Endothelial cell of umbilical vein (primary cell): ENCODE data around the gene SKAP1. TPM values are rescaled to one million over a fixed set of nuclear protein-coding genes. Genes with fewer than 3 reads are reported as not detected.

Experiments used
- BruUV-seq: library from RNA; stranded (reverse); fragments of 400-500 nt; replicated peaks from 2 replicates; lab custom pipeline; 2021; lab: Mats Ljungman, UMichigan
- CTCF ChIA-PET: fragments of 300-600, 350-600 bp; sonication (Branson Sonifier 250); formaldehyde crosslinking; loops from one replicate; lab custom pipeline; 2021; ENCODE audit warnings: antibody characterized with exemption, inconsistent platforms; lab: Charles Lee
- POLR2A ChIA-PET: fragments of 300-600, 350-600 bp; sonication (Branson Sonifier 250); formaldehyde crosslinking; loops from one replicate; lab custom pipeline; 2021; ENCODE audit warnings: antibody characterized with exemption, inconsistent platforms; lab: Charles Lee
- DNase-seq: peaks from one replicate; pipeline ENCODE4 v3.0.0-alpha.2; 2011; ENCODE audit warnings: low read depth, low spot score
- FAIRE-seq: peaks from 2 replicates; lab custom pipeline; 2011; peaks lifted over from hg19 to GRCh38; lab: Jason Lieb, UNC
- H2AFZ ChIP-seq: 2 replicates; pipeline ENCODE4 v1.6.0; 2012; ENCODE audit warnings: low read depth, low read length, control low read depth, inconsistent platforms
- H3K27ac ChIP-seq: 2 replicates; pipeline ENCODE4 v1.5.1; 2011; ENCODE audit warnings: low read depth, mild to moderate bottlenecking, control low read depth, low read length, moderate library complexity; ENCODE audit not compliant: insufficient read depth
- H3K27me3 ChIP-seq, 2 experiments: 2 replicates each; pipeline versions ENCODE4 v1.6.0 to v1.6.1; 2011; ENCODE audit warnings: low read length in 2 of 2, mixed read lengths in 1 of 2; ENCODE audit not compliant: control insufficient read depth in 2 of 2, insufficient read depth in 2 of 2
- H3K36me3 ChIP-seq, 2 experiments: 2 replicates in 1 of 2; 3 replicates in 1 of 2; pipeline ENCODE4 v1.5.1; 2011; ENCODE audit warnings: low read length in 2 of 2, mild to moderate bottlenecking in 1 of 2, moderate library complexity in 1 of 2; ENCODE audit not compliant: control insufficient read depth in 2 of 2, insufficient read depth in 2 of 2; ENCODE audit errors: extremely low read depth in 1 of 2
- H3K4me1 ChIP-seq: 3 replicates; pipeline ENCODE4 v1.5.1; 2011; ENCODE audit warnings: mild to moderate bottlenecking, low read length; ENCODE audit not compliant: control insufficient read depth, insufficient read depth; ENCODE audit errors: extremely low read depth
- H3K4me2 ChIP-seq: 2 replicates; pipeline ENCODE4 v1.6.1; 2011; ENCODE audit warnings: low read length, control low read depth, mixed read lengths; ENCODE audit not compliant: insufficient read depth
- H3K4me3 ChIP-seq, 3 experiments: fragments of 200-600 bp in 1 of 3; sonication (generic), shearing (Covaris generic) in 1 of 3; replicated peaks in 1 of 3; 2 replicates each; pipeline ENCODE4 v1.5.1; 2011 to 2016; ENCODE audit warnings: control low read depth in 3 of 3, low read length in 3 of 3, mild to moderate bottlenecking in 2 of 3, inconsistent platforms in 1 of 3, low read depth in 1 of 3, moderate library complexity in 1 of 3; ENCODE audit not compliant: insufficient read depth in 1 of 3
- H3K79me2 ChIP-seq: 2 replicates; pipeline ENCODE4 v1.6.0; 2012; ENCODE audit warnings: low read length, inconsistent platforms; ENCODE audit not compliant: control insufficient read depth, insufficient read depth
- H3K9ac ChIP-seq: replicated peaks from 2 replicates; pipeline ENCODE3; 2011; ENCODE audit warnings: low read length, control low read depth; ENCODE audit not compliant: insufficient read depth; ENCODE audit errors: extremely low read depth
- H3K9me1 ChIP-seq: replicated peaks from 3 replicates; pipeline ENCODE4 v1.6.0; 2011; ENCODE audit warnings: mild to moderate bottlenecking, low read length; ENCODE audit not compliant: control insufficient read depth, insufficient read depth; ENCODE audit errors: extremely low read depth
- H3K9me3 ChIP-seq: replicated peaks from 2 replicates; pipeline ENCODE4 v1.5.1; 2012; ENCODE audit warnings: low read length, inconsistent platforms; ENCODE audit not compliant: control insufficient read depth, insufficient read depth
- H4K20me1 ChIP-seq: replicated peaks from 2 replicates; pipeline ENCODE3; 2011; ENCODE audit warnings: mild to moderate bottlenecking, low read length; ENCODE audit not compliant: control insufficient read depth, insufficient read depth; ENCODE audit errors: extremely low read depth
- CTCF ChIP-seq, 2 donors: IDR thresholded peaks; 1 replicate in 1 of 2; 2 replicates in 1 of 2; pipeline ENCODE4 v1.5.1; 2011; ENCODE audit warnings: low read length in 2 of 2, mild to moderate bottlenecking in 2 of 2, moderate library complexity in 2 of 2, control low read depth in 1 of 2, inconsistent platforms in 1 of 2, low read depth in 1 of 2; ENCODE audit not compliant: insufficient read depth in 1 of 2; ENCODE audit errors: extremely low read depth in 1 of 2
- EZH2 ChIP-seq: IDR thresholded peaks from 2 replicates; pipeline ENCODE4 v1.6.1; 2012; ENCODE audit warnings: borderline replicate concordance, low read depth, mild to moderate bottlenecking, moderate library complexity, low read length, inconsistent platforms; ENCODE audit not compliant: severe bottlenecking
- FOS ChIP-seq: IDR thresholded peaks from 2 replicates; pipeline ENCODE4 v1.6.1; 2011; ENCODE audit warnings: mild to moderate bottlenecking, low read length, moderate library complexity, borderline replicate concordance; ENCODE audit not compliant: insufficient read depth
- GATA2 ChIP-seq: IDR thresholded peaks from 2 replicates; pipeline ENCODE4 v1.7.0; 2011; ENCODE audit warnings: low read depth, mild to moderate bottlenecking, moderate library complexity, mixed read lengths, low read length; ENCODE audit not compliant: insufficient read length, insufficient read depth
- JUN ChIP-seq: IDR thresholded peaks from 2 replicates; pipeline ENCODE4 v1.6.1; 2011; ENCODE audit warnings: borderline replicate concordance, low read depth; ENCODE audit not compliant: insufficient read length, insufficient read depth
- MAX ChIP-seq: IDR thresholded peaks from 2 replicates; pipeline ENCODE4 v1.6.1; 2011; ENCODE audit not compliant: insufficient read depth, insufficient read length
- MYC ChIP-seq: IDR thresholded peaks from one replicate; pipeline ENCODE4 v1.6.1; 2011; ENCODE audit warnings: mild to moderate bottlenecking, low read depth, low read length
- POLR2A ChIP-seq: IDR thresholded peaks from 2 replicates; pipeline ENCODE4 v1.6.1; 2012; ENCODE audit warnings: low read depth, mild to moderate bottlenecking, control low read depth, low read length
- POLR2AphosphoS5 ChIP-seq: IDR thresholded peaks from 2 replicates; pipeline ENCODE4 v1.6.1; 2012; ENCODE audit warnings: low read depth, mild to moderate bottlenecking, control low read depth, low read length, moderate library complexity; ENCODE audit not compliant: insufficient read depth
- dilution Hi-C: fragments of 300-500 bp; cut with MboI; formaldehyde crosslinking; loops from one replicate; pipeline ENCODE4 v1.15.0; 2019; ENCODE audit warnings: low sequenced_read_pairs; ENCODE audit not compliant: extremely low pct_ligation_motif_present
- intact Hi-C: fragments of 100-400 bp; cut with micrococcal nuclease; formaldehyde crosslinking; loops from one replicate; pipeline ENCODE4 v1.10.0; 2022
- polyA plus RNA-seq, 4 experiments: library from polyadenylated mRNA; depleted of rRNA in 3 of 4; stranded (reverse) in 3 of 4; unstranded in 1 of 4; fragments of >200 nt; gene quantifications; 2 replicates each; pipeline versions ENCODE4 v1.2.1 to v1.2.3, GENCODE V29; 2011 to 2012; ENCODE audit warnings: missing spikeins in 1 of 4
- total RNA-seq: library from RNA; stranded (reverse); gene quantifications from 2 replicates; pipeline ENCODE4 v1.2.3, GENCODE V29; 2021

The SKAP1 gene
- total and polyA plus RNA-seq, 2 donors (not counting 3 experiments of a cell fraction or from before 2014, with no cell fraction given), result 0.75 TPM; not detected in 1

GRCh38 chr17:48465884-48466283 lies 35.9 kb upstream of the SKAP1 start:
- dilution Hi-C loops, result no loop called here
- intact Hi-C loops, result no loop called here
- no TSS peak for BruUV-seq
- H3K9ac ChIP-seq, result no peak overlapping the region
- no peak for TF ChIP-seq MYC
- TF ChIP-seq POLR2A, result no peak
- no peak for TF ChIP-seq GATA2
- H3K27me3 ChIP-seq, result peaks cover 22 to 38% of the 10 kb centered on the region in 2 experiments
- FAIRE-seq (no peak), DNase-seq (no peak)
- H3K9me3 ChIP-seq, result no peaks in the 10 kb centered on the region
- no peaks in the 10 kb centered on the region for H3K36me3 ChIP-seq
- ChIA-PET POLR2A (no interaction called here), CTCF (interaction anchor here (1.0 to 1.1 kb wide), 2 partner anchors 8 to 130 kb away, joined by 3 to 4 read pairs; no protein-coding TSS in a partner anchor)
- H3K27ac ChIP-seq, result no peak overlapping the region
- H2AFZ ChIP-seq, result no peak overlapping the region
- H3K4me3 ChIP-seq, result no peak overlapping the region
- peaks cover 2% of the 10 kb centered on the region for H3K9me1 ChIP-seq
- H4K20me1 ChIP-seq, result no peaks in the 10 kb centered on the region
- H3K4me2 ChIP-seq, result no peak overlapping the region
- H3K4me1 ChIP-seq, result no peaks in the 10 kb centered on the region
- H3K79me2 ChIP-seq, result no peaks in the 10 kb centered on the region

- no peaks in the 10 kb centered on the region for H3K36me3 ChIP-seq
- H2AFZ ChIP-seq, result no peak overlapping the region
- FAIRE-seq, result no peak
- POLR2A ChIA-PET, result interaction anchor here (0.6 kb wide), 1 partner anchor 54 kb away, joined by 5 read pairs; no protein-coding TSS in a partner anchor
- peaks cover 31 to 51% of the 10 kb centered on the region in 2 experiments for H3K27me3 ChIP-seq
- H3K4me1 ChIP-seq, result no peaks in the 10 kb centered on the region
- no peaks in the 10 kb centered on the region for H3K9me3 ChIP-seq
- no peak overlapping the region for H3K9ac ChIP-seq
- DNase-seq, result no peak
- CTCF ChIA-PET, result interaction anchor here (1.7 kb wide), 1 partner anchor 11 kb away, joined by 6 read pairs; no protein-coding TSS in a partner anchor
- H4K20me1 ChIP-seq, result no peaks in the 10 kb centered on the region
- dilution Hi-C loops, result no loop called here
- no peaks in the 10 kb centered on the region for H3K9me1 ChIP-seq
- intact Hi-C loops, result no loop called here
- H3K4me2 ChIP-seq, result no peak overlapping the region
- no peak overlapping the region for H3K27ac ChIP-seq
- no peak for TF ChIP-seq POLR2A
- no peak for TF ChIP-seq MAX
- TF ChIP-seq MYC, result no peak
- TF ChIP-seq CTCF (IDR thresholded peaks at IDR 0.05; ENCODE audit: extremely low read depth in 1 of 2, insufficient read depth in 1 of 2, low read depth in 1 of 2, low read length in 2 of 2), result no peak
- no peak for TF ChIP-seq POLR2AphosphoS5
- TF ChIP-seq GATA2, result no peak
- TF ChIP-seq JUN, result no peak
- TF ChIP-seq EZH2, result no peak
- no peak for TF ChIP-seq FOS
- no peak overlapping the region for H3K4me3 ChIP-seq
- no peaks in the 10 kb centered on the region for H3K79me2 ChIP-seq
- BruUV-seq, result no TSS peak
Measured at GRCh38 chr17:48463526-48463925, 33.5 kb upstream of the SKAP1 start.
